ENCODE data around the gene ZNF276.
A peak's percentile ranks its signal among the peaks of the same experiment; 100 is the strongest.
"Not testable (repeated sequence)": the region's sequence is repeated elsewhere in the genome, so short reads cannot be mapped to it uniquely, and the experiment has no call there.

ZNF276 gene

DNA sequence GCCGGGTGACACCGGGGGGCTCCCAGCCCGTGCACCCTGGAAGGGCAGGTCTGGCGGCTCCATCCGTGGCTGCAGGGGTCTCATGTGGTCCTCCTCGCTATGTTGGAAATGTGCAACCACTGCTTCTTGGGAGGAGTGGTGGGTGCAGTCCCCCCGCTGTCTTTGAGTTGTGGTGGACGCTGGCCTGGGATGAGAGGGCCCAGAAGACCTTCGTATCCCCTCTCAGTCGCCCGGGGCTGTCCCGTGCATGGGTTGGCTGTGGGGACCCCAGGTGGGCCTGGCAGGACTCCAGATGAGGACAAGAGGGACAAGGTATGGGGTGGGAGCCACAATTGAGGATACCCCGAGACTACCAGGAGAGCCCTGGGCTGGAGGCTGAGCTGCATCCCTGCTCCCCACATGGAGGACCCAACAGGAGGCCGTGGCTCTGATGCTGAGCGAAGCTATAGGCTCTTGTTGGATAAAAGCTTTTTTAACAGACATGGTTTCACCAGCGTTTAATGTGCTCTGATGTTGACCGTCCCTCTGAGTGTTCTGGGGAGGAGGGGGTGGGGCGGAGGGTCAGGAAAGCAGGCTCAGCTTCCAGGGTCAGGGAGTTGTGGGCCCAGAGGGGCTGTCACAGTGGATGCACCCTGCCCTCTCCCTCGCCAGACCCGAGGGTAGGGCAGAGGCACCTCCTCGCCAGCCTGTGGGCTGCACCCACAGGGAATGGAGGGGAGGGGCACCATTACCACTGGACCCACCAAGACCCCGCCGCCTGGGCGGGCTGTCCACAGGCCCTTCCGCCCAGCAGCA is 25.3 kb upstream of the ZNF276 start:
- DNase-seq: no peak

- DNase-seq: no peak
Measured at GRCh38 chr16:89696670-89697128, 24.6 kb upstream of the ZNF276 start.

- no peak for DNase-seq
Measured at GRCh38 chr16:89697161-89697615, 24.1 kb upstream of the ZNF276 start.

DNA sequence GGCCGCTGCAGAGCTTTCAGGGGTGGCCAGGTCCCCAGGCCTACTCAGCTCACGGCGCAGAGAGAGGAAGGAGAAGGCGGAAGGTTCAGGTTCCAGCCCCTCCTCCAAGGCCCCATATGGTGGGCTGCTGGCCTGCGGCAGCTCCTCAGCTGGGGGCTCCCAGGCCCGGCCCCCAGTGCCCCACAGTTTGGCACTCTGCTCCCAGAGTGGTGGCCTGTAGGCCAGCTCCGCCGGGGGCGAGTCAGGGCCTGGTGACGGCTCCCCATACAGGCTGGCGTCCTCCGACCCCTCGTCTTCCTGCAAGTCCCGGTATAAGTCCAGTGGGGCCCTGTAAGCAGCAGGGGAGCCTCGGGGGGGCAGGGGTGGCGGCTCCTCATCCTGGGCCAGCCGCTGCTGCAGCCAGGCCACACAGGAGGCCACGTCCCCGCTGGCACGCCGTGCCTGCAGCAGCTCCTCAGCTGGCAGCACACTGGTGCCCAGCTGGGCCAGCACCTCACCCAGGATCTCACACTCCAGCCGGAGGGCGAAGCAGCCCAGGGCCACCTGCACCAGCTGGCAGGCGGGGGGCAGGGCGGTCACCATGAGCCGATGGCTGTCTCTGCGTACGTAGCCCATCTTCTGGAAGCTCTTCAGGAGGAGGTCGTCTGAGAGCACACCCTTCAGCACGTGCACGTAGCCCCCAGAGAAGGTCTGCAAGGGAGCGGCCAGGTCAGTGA is 23.6 kb upstream of the ZNF276 start:
- DNase-seq: no peak

DNA sequence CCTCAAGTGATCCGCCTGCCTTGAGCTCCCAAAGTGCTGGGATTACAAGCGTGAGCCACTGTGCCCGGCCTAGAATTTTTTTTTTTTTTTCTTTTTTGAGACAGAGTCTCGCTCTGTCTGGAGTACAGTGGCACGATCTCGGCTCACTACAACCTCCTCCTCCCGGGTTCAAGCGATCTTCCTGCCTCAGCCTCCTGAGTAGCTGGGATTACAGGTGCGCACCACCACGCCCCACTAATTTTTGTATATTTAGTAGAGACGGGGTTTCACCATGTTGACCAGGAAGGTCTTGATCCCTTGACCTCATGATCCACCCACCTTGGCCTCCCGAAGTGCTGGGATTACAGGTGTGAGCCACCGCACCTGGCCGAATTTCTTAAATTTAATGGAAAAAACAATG is 22.6 kb upstream of the ZNF276 start:
- DNase-seq: not testable (repeated sequence)

DNA sequence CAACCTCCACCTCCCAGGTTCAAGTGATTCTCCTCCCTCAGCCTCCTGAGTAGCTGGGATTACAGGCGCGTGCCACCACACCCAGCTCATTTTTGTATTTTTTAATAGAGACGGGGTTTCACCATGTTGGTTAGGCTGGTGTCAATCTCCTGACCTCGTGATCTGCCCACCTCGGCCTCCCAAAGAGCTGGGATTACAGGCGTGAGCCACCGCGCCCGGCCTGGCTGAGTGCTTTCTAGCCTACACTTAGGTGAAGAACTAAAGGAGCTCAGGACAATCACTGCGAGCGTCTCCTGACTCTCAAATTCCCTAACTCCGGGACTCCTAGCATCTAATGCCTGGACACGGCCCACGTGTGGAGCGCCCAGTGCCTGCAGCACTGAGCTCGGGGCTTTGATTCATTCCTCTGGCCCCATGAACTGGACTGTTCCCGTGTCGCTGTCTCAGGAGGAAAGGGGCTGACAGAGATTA is 21.7 kb upstream of the ZNF276 start:
- not testable (repeated sequence) for DNase-seq

- DNase-seq: peak; percentile 97
Measured at GRCh38 chr16:89700100-89700648, 21.2 kb upstream of the ZNF276 start.

- DNase-seq: peak; percentile 23
Measured at GRCh38 chr16:89700649-89701424, 20.5 kb upstream of the ZNF276 start.

DNA sequence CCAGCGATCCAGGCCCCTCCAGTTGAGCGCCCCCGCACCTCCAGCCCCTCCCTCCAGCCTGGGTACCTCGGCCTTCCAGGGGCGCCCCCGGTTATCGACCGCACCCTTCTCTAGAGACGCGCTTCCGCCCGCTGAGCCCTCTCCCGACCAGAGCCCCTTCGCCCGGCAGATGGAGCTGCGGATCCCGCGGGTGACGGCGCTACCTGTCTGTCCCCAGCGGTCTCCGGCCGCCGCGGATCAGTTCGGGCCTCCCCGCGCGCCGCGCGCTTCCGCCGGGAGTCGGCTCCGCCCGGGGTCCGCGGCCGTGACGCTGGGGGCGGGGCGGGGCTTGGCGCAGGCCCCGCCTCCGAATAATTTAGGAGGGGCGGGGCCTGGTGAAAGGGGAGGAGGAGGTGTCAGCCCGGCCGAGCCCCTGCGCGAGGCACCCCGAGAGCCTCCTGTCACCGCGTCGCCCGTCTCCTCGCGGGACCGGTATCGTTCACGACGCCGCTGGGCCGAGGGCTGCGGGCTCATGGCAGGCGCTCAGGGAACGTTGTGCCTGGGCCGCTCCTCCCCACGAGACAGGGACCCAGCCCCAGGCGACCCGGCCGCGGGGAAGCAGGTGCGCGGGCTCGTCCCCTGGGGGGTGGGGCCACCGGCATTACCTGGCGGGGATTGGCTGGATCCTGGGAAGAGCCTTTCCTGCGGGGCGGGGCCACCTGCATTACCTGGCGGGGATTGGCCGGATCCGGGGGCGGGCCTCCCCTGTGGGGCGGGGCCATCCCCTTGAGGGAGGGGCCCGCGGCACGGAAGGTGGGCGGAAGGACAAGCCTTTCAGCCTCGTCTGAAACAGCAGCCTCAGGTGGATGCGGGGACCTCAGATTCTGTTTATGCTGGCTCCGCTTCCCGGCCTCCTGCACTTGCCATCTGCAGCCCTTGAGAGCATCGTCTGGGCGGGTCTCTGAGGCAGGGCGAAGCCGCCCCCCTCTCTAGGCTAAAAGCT is 19.6 kb upstream of the ZNF276 start, which contains the start of gene SPATA2L:
TSS of gene SPATA2L (minus strand) at position 281 of the 982 bp plus-strand sequence. CDS start 473 bp downstream, outside the sequence.
- peak; percentile 78 for DNase-seq

GRCh38 chr16:89704281-89704680 is 17.1 kb upstream of the ZNF276 start:
- DNase-seq: no peak

- no peak for DNase-seq
Measured at GRCh38 chr16:89705006-89705405, 16.3 kb upstream of the ZNF276 start.

DNA sequence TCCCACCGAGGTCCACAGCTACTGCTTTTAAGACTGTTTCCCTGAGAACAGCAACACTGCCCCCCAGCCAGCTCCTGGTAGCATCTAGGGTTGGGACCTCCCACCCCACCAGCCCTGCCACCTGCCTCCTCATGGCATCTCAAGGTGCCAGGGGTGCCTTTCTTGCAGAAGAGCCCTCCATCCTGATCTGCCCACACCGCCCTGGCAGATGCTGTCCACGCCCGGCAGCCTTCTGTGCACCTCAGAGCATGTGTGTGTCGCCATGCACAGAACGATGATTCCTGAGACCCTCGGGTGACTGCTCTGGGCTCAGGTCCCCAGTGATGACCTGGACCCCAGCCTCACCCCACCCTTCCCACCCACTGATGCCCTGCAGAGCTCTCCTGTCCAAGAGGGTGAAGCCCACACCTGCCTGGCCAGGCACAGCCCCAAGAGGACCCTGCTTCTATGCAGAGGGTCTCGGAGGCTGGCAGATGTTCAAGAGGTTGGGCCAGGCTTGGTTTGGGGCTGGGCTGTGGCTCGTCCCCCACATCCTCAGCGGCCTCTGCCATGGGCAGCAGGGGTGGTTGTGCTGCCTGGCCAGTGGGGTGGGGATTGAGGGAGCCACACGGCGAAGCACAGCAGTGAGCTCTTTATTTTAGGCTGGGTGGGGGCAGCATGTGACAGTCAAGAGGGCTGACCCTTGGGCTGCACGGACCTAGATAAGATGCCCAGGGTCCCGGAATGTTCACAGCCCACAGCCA is 14.6 kb upstream of the ZNF276 start:
- DNase-seq: no peak

GRCh38 chr16:89707695-89708094 is 13.6 kb upstream of the ZNF276 start:
- DNase-seq: no peak

DNA sequence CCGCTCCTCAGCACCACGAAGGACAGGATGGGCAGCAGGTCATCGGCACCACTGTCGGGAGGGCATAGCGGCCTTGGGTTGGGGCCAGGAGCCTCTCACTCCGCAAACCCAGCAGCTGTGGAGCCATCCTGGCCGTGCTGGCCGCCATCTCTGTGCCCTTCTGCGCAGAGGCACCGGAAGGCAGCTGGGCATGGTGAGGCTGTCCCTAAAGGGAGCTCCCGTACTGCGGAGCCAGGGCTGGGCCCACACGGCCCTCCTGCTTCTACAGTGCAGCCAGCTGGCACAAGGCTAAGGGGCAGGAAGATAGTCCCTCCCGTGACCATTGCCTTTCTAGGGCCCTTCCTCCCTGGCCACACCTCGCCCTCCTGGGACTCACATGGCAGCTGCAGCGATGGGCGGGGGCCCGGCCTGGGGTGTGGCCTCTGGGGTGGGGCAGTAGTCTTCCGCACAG is 12.8 kb upstream of the ZNF276 start:
- no peak for DNase-seq

- no peak for DNase-seq
Measured at GRCh38 chr16:89709166-89709565, 12.2 kb upstream of the ZNF276 start.

GRCh38 chr16:89709716-89710432 is 11.5 kb upstream of the ZNF276 start:
- DNase-seq: no peak

- DNase-seq: no peak
Measured at GRCh38 chr16:89710709-89711564, 10.4 kb upstream of the ZNF276 start.

DNA sequence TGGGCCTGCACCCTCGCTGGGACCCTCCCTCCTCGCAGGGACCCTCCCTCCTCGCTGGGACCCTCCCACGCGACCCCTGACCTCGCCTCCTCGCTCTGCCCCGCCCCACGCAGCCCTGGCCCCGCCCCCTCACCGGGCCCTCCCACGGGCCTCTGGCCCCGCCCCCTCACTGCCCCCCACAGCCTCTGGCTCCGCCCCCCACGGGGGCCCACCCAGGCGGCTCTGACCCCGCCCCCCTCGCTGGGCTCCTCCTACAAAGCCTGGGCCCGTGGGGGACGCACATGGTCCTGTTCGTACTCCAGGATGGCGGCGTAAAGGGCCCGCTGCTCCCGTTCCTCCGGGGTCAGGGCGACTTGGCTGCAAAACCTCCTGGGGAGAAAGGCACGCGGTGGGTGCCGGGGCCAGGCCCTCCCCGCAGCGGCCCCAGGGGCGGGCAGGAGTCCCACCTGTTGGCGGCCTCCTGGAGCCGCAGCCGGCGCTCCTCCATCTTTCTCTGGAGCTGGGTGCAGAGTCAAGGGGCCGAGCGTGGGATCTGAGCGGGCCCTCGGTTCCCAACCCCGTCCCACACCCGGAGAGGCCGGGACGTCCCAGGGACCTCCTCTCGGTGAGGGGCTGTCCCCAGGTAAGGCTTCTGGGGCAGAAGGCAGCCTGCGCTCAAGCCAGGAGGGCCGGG is 9.6 kb upstream of the ZNF276 start:
- peak; percentile 75 for DNase-seq

Data from fibroblast of skin of right biceps (primary cell).